Measurements from ENCODE around the gene KCTD2. TPM values are rescaled to one million over a fixed set of nuclear protein-coding genes. Genes with fewer than 3 reads are reported as not detected.

Gene KCTD2
- total RNA-seq, 1 experiment from 2014 or later = 34.9 TPM

DNA sequence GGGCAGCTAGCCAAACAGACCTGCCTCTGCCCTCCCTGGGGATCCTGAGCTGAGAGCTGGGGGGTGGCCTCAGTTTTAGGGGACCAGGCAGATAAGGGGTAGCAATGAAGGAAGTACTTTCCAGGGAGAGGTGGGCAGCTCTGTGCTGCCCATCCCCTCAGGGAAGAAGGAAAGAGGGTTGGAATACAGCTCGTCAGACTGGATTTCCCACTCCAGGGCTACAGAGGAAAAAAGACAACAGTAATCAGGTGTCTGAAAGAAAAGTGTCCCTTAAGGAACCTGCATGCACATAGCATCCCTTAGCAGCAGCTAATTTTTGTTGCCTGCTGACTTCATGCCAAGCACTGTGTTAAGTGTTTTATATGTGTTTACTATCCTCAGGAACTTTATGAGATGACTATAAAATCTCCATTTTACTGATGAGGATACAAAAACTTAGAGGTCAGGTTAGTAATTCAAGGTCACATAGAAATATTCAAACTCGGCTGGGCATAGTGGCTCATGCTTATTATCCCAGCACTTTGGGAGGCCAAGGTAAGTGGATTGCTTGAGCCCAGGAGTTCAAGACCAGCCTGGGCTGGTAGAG is 37.8 kb upstream of the KCTD2 start:
- Histone ChIP-seq H3K36me3 (ENCODE audit: control insufficient read depth, insufficient read depth, low read length) (peaks cover 3% of the 10 kb centered on the region; the same call in 1 of the 2 replicates), H3K27ac (ENCODE audit: low read length) (no peak overlapping the region), H3K27me3 (ENCODE audit: control insufficient read depth, insufficient read depth, low read length) (no peaks in the 10 kb centered on the region), H3K9me3 (ENCODE audit: control insufficient read depth, insufficient read depth, low read depth, low read length) (no peaks in the 10 kb centered on the region), H3K4me1 (ENCODE audit: control insufficient read depth, insufficient read depth, low read length) (peaks cover 21% of the 10 kb centered on the region), H3K4me3 (ENCODE audit: low read depth in 2 of 2, low read length in 2 of 2) (no peak overlapping the region)
- ATAC-seq = no peak
- POLR2A ChIA-PET = interaction anchor here (0.6 to 0.8 kb wide), 2 partner anchors 22 to 25 kb away, joined by 3 read pairs; partner anchors contain the start of gene CDR2L
- intact Hi-C loops (cut with micrococcal nuclease; ENCODE audit: unreplicated experiment) = loop anchor here (5.0 kb wide), 1 partner anchor 47 kb away; no protein-coding TSS in a partner anchor
- in situ Hi-C loops (cut with HindIII; ENCODE audit: low pct_unique_long_range_greater_than_20kb, low sequenced_read_pairs) = no loop called here
- DNase-seq (ENCODE audit: low read depth, low spot score) = no peak
- TF ChIP-seq, protein P1, sequence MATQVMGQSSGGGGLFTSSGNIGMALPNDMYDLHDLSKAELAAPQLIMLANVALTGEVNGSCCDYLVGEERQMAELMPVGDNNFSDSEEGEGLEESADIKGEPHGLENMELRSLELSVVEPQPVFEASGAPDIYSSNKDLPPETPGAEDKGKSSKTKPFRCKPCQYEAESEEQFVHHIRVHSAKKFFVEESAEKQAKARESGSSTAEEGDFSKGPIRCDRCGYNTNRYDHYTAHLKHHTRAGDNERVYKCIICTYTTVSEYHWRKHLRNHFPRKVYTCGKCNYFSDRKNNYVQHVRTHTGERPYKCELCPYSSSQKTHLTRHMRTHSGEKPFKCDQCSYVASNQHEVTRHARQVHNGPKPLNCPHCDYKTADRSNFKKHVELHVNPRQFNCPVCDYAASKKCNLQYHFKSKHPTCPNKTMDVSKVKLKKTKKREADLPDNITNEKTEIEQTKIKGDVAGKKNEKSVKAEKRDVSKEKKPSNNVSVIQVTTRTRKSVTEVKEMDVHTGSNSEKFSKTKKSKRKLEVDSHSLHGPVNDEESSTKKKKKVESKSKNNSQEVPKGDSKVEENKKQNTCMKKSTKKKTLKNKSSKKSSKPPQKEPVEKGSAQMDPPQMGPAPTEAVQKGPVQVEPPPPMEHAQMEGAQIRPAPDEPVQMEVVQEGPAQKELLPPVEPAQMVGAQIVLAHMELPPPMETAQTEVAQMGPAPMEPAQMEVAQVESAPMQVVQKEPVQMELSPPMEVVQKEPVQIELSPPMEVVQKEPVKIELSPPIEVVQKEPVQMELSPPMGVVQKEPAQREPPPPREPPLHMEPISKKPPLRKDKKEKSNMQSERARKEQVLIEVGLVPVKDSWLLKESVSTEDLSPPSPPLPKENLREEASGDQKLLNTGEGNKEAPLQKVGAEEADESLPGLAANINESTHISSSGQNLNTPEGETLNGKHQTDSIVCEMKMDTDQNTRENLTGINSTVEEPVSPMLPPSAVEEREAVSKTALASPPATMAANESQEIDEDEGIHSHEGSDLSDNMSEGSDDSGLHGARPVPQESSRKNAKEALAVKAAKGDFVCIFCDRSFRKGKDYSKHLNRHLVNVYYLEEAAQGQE (IDR thresholded peaks at IDR 0.05; ENCODE audit: insufficient read depth in 1 of 2, low read depth in 2 of 2, low read length in 1 of 2) = no peak
- TF ChIP-seq SIN3A (IDR thresholded peaks at IDR 0.05; ENCODE audit: borderline replicate concordance, insufficient read depth, low read depth, low read length) (no peak), POLR2AphosphoS5 (IDR thresholded peaks at IDR 0.05; ENCODE audit: low read depth, low read length) (no peak), TCF7L2 (IDR thresholded peaks at IDR 0.05; ENCODE audit: low read depth, low read length) (no peak)
- no TSS peak for BruUV-seq (replicated peaks)
- CTCF ChIA-PET = interaction anchor here (0.6 to 1.4 kb wide), 4 partner anchors 27 to 129 kb away, joined by 3 to 8 read pairs (median 3); no protein-coding TSS in a partner anchor

DNA sequence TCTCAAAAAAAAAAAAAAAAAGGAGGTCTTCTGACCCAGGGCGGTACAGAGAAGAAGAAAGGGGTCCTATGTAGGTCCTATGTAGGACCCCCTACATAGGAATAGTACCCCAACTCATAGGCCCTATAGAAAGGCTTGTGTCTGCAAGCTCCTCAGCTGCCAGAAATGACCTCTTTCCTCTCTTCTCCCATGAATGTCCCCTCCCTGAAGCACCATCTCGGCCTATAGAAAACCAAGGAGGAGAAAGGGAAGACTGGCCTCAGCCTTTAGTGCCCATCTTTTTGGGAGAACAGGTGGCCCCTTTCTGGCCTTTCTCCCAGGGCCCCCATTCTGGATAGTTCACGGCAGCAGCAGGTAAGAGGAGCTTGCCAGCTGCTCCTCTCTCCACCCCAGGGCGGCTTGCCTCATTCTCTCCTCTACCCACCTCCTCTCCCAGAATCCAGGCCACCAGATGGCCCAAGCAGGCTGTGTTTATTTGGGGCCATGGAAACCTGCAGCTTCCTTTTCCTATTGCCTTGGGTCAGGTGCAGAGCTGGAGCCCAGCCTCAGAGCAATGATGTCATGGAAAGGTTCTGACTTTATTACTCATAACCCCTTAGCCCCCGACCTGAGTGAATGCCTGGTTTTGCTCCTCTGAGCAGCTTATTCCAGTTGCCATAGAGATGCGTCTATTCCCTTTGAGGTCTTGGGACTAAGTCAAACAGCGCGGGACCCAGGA is 36.2 kb upstream of the KCTD2 start:
- POLR2A ChIA-PET = interaction anchor here (0.6 to 1.7 kb wide), 4 partner anchors 22 to 50 kb away, joined by 3 to 5 read pairs (median 5); partner anchors contain the start of genes ATP5PD, CDR2L and KCTD2
- H3K36me3 ChIP-seq (ENCODE audit: control insufficient read depth, insufficient read depth, low read length) = peaks cover 3% of the 10 kb centered on the region; the same call in 1 of the 2 replicates
- in situ Hi-C loops (cut with HindIII; ENCODE audit: low pct_unique_long_range_greater_than_20kb, low sequenced_read_pairs) = no loop called here
- BruUV-seq (replicated peaks) = no TSS peak
- DNase-seq (ENCODE audit: low read depth, low spot score) = no peak
- H3K27ac ChIP-seq (ENCODE audit: low read length) = no peak overlapping the region; the same call in 1 of the 2 replicates
- CTCF ChIA-PET = interaction anchor here (0.6 to 3.9 kb wide), 5 partner anchors 44 to 148 kb away, joined by 3 to 33 read pairs (median 5); no protein-coding TSS in a partner anchor
- no peak overlapping the region for H3K4me3 ChIP-seq (ENCODE audit: low read depth in 2 of 2, low read length in 2 of 2)
- no peaks in the 10 kb centered on the region for H3K27me3 ChIP-seq (ENCODE audit: control insufficient read depth, insufficient read depth, low read length)
- TF ChIP-seq TCF7L2 (IDR thresholded peaks at IDR 0.05; ENCODE audit: low read depth, low read length) (no peak), SIN3A (IDR thresholded peaks at IDR 0.05; ENCODE audit: borderline replicate concordance, insufficient read depth, low read depth, low read length) (no peak), POLR2AphosphoS5 (IDR thresholded peaks at IDR 0.05; ENCODE audit: low read depth, low read length) (no peak)
- TF ChIP-seq, protein P1 (IDR thresholded peaks at IDR 0.05; ENCODE audit: insufficient read depth in 1 of 2, low read depth in 2 of 2, low read length in 1 of 2) = no peak
- TF ChIP-seq, protein P2, sequence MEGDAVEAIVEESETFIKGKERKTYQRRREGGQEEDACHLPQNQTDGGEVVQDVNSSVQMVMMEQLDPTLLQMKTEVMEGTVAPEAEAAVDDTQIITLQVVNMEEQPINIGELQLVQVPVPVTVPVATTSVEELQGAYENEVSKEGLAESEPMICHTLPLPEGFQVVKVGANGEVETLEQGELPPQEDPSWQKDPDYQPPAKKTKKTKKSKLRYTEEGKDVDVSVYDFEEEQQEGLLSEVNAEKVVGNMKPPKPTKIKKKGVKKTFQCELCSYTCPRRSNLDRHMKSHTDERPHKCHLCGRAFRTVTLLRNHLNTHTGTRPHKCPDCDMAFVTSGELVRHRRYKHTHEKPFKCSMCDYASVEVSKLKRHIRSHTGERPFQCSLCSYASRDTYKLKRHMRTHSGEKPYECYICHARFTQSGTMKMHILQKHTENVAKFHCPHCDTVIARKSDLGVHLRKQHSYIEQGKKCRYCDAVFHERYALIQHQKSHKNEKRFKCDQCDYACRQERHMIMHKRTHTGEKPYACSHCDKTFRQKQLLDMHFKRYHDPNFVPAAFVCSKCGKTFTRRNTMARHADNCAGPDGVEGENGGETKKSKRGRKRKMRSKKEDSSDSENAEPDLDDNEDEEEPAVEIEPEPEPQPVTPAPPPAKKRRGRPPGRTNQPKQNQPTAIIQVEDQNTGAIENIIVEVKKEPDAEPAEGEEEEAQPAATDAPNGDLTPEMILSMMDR (IDR thresholded peaks at IDR 0.05) = no peak; the same call in 1 of the 2 replicates
- no peaks in the 10 kb centered on the region for H3K9me3 ChIP-seq (ENCODE audit: control insufficient read depth, insufficient read depth, low read depth, low read length)
- intact Hi-C loops (cut with micrococcal nuclease; ENCODE audit: unreplicated experiment) = no loop called here
- no peak for ATAC-seq
- H3K4me1 ChIP-seq (ENCODE audit: control insufficient read depth, insufficient read depth, low read length) = peaks cover 21% of the 10 kb centered on the region

All from Panc1 (cell line).